IMR-90 (cell line): ENCODE data around the gene SRSF10. TPM values are rescaled to one million over a fixed set of nuclear protein-coding genes. Genes with fewer than 3 reads are reported as not detected.

ENCODE experiments used
- ATAC-seq: fragments of 200-7000 bp; cut with Tn5 transposase; 2 replicates; pipeline ENCODE4 v1.9.1; 2020; ENCODE audit warnings: low read depth, mild to moderate bottlenecking, moderate library complexity
- BruUV-seq: library from RNA; stranded (reverse); fragments of 400-500 nt; replicated peaks from 2 replicates; lab custom pipeline; 2021; lab: Mats Ljungman, UMichigan
- CTCF ChIA-PET: fragments of 300-600 bp; formaldehyde crosslinking; extraction: SDS; loops from one replicate; lab custom pipeline; 2021; ENCODE audit warnings: antibody characterized with exemption; lab: Yijun Ruan, JAX
- POLR2A ChIA-PET: fragments of 300-600 bp; sonication (Branson Sonifier 250); formaldehyde crosslinking; loops from one replicate; lab custom pipeline; 2022; ENCODE audit warnings: antibody characterized with exemption; ENCODE audit not compliant: unreplicated experiment; lab: Charles Lee
- DNase-seq: peaks from one replicate; pipeline ENCODE4 v3.0.0; 2013
- H2AFZ ChIP-seq: replicated peaks from 2 replicates; pipeline ENCODE3; 2013; ENCODE audit warnings: low read length, mild to moderate bottlenecking; ENCODE audit not compliant: poor library complexity
- H2AK5ac ChIP-seq: 2 replicates; pipeline ENCODE4 v1.6.1; 2013; ENCODE audit warnings: low read depth, low read length, inconsistent platforms
- H2AK9ac ChIP-seq: replicated peaks from 2 replicates; pipeline ENCODE3; 2013; ENCODE audit warnings: mild to moderate bottlenecking, low read depth, low read length, moderate library complexity; ENCODE audit not compliant: poor library complexity
- H2BK120ac ChIP-seq: 2 replicates; pipeline ENCODE4 v1.6.1; 2013; ENCODE audit warnings: low read depth, low read length, inconsistent platforms
- H2BK15ac ChIP-seq: 3 replicates; pipeline ENCODE4 v1.6.1; 2013; ENCODE audit warnings: low read depth, low read length, inconsistent platforms
- H2BK20ac ChIP-seq: 2 replicates; pipeline ENCODE4 v1.6.1; 2013; ENCODE audit warnings: low read depth, mild to moderate bottlenecking, inconsistent platforms, low read length, moderate library complexity
- H2BK5ac ChIP-seq: 2 replicates; pipeline ENCODE4 v1.6.1; 2013; ENCODE audit warnings: mild to moderate bottlenecking, low read depth, low read length, inconsistent platforms; ENCODE audit not compliant: poor library complexity, severe bottlenecking
- H3K14ac ChIP-seq: replicated peaks from 2 replicates; pipeline ENCODE4 v1.6.1; 2013; ENCODE audit warnings: low read depth, low read length, inconsistent platforms
- H3K18ac ChIP-seq: 2 replicates; pipeline ENCODE4 v1.6.1; 2013; ENCODE audit warnings: low read depth, low read length, control low read depth
- H3K23ac ChIP-seq: 2 replicates; pipeline ENCODE4 v1.6.1; 2013; ENCODE audit warnings: low read depth, low read length, inconsistent platforms
- H3K27ac ChIP-seq: 2 replicates; pipeline ENCODE4 v1.5.1; 2013; ENCODE audit warnings: mild to moderate bottlenecking, control low read depth, low read length; ENCODE audit not compliant: insufficient read depth
- H3K27me3 ChIP-seq: 2 replicates; pipeline ENCODE4 v1.6.1; 2013; ENCODE audit warnings: low read length; ENCODE audit not compliant: control insufficient read depth, insufficient read depth
- H3K36me3 ChIP-seq: 2 replicates; pipeline ENCODE4 v1.6.1; 2013; ENCODE audit warnings: low read length, mixed read lengths; ENCODE audit not compliant: control insufficient read depth, insufficient read depth
- H3K4ac ChIP-seq: 2 replicates; pipeline ENCODE4 v1.6.1; 2013; ENCODE audit warnings: low read depth, low read length, inconsistent platforms
- H3K4me1 ChIP-seq: 2 replicates; pipeline ENCODE4 v1.6.1; 2013; ENCODE audit warnings: low read length, mixed read lengths; ENCODE audit not compliant: control insufficient read depth, insufficient read depth
- H3K4me2 ChIP-seq: 2 replicates; pipeline ENCODE4 v1.6.1; 2013; ENCODE audit warnings: low read depth, mild to moderate bottlenecking, control low read depth, low read length, moderate library complexity
- H3K4me3 ChIP-seq: 2 replicates; pipeline ENCODE4 v1.5.1; 2013; ENCODE audit warnings: low read depth, mild to moderate bottlenecking, control low read depth, low read length, moderate library complexity; ENCODE audit not compliant: insufficient read depth
- H3K56ac ChIP-seq: 2 replicates; pipeline ENCODE4 v1.6.1; 2013; ENCODE audit warnings: low read length, inconsistent platforms; ENCODE audit not compliant: insufficient read depth; ENCODE audit errors: extremely low read depth
- H3K79me1 ChIP-seq, 2 experiments: 2 replicates each; pipeline ENCODE4 v1.6.1; 2013; ENCODE audit warnings: low read length in 2 of 2, inconsistent platforms in 1 of 2, low read depth in 1 of 2
- H3K9ac ChIP-seq: 2 replicates; pipeline ENCODE4 v1.6.1; 2013; ENCODE audit warnings: low read depth, low read length, control low read depth
- H3K9me1 ChIP-seq: 2 replicates; pipeline ENCODE4 v1.6.1; 2013; ENCODE audit warnings: low read length, inconsistent platforms; ENCODE audit not compliant: insufficient read depth
- H3K9me3 ChIP-seq: 2 replicates; pipeline ENCODE4 v1.6.1; 2013; ENCODE audit warnings: low read length; ENCODE audit not compliant: control insufficient read depth, insufficient read depth
- H4K20me1 ChIP-seq: 2 replicates; pipeline ENCODE4 v1.6.1; 2013; ENCODE audit warnings: low read length, inconsistent platforms; ENCODE audit not compliant: insufficient read depth
- H4K5ac ChIP-seq: 2 replicates; pipeline ENCODE4 v1.6.1; 2013; ENCODE audit warnings: mild to moderate bottlenecking, low read depth, low read length, control low read depth
- H4K8ac ChIP-seq, 2 experiments: 2 replicates each; pipeline ENCODE4 v1.6.1; 2013; ENCODE audit warnings: low read depth in 2 of 2, low read length in 2 of 2, control low read depth in 1 of 2, inconsistent platforms in 1 of 2
- H4K91ac ChIP-seq: 2 replicates; pipeline ENCODE4 v1.6.1; 2013; ENCODE audit warnings: low read depth, low read length, inconsistent platforms; ENCODE audit not compliant: insufficient read depth
- BHLHE40 ChIP-seq: fragments of 150-350 bp; IDR thresholded peaks from 2 replicates; pipeline ENCODE4 v1.6.1; 2016; ENCODE audit warnings: mild to moderate bottlenecking, low read depth, low read length
- CEBPB ChIP-seq: IDR thresholded peaks from 2 replicates; pipeline ENCODE4 v1.6.1; 2012; ENCODE audit warnings: low read depth, low read length, improper control_type of control experiment
- FOS ChIP-seq: fragments of 150-350 bp; IDR thresholded peaks from 2 replicates; pipeline ENCODE4 v1.6.1; 2016; ENCODE audit warnings: low read depth, low read length
- MAZ ChIP-seq: IDR thresholded peaks from 2 replicates; pipeline ENCODE4 v1.6.1; 2012; ENCODE audit warnings: low read depth, mild to moderate bottlenecking, low read length, improper control_type of control experiment, moderate library complexity, borderline replicate concordance
- NFE2L2 ChIP-seq: fragments of 150-350 bp; IDR thresholded peaks from 2 replicates; pipeline ENCODE4 v1.6.1; 2016; ENCODE audit warnings: low read depth, mild to moderate bottlenecking, low read length
- POLR2A ChIP-seq: IDR thresholded peaks from 2 replicates; pipeline ENCODE4 v1.6.1; 2012; ENCODE audit warnings: mild to moderate bottlenecking, low read depth, low read length
- RAD21 ChIP-seq: IDR thresholded peaks from 2 replicates; pipeline ENCODE4 v1.6.1; 2012; ENCODE audit warnings: low read length, improper control_type of control experiment
- SMC3 ChIP-seq: fragments of 150-350 bp; IDR thresholded peaks from 2 replicates; pipeline ENCODE4 v1.6.1; 2016; ENCODE audit warnings: low read depth, mild to moderate bottlenecking, antibody characterized with exemption, low read length, moderate library complexity
- WGBS, 2 experiments: methylation state at CpG; one replicate each; pipeline versions ENCODE4 v1.1.5 to v1.1.7; 2013; ENCODE audit warnings: missing lambda C conversion rate in 2 of 2; ENCODE audit not compliant: insufficient read length in 1 of 2; ENCODE audit errors: extremely low coverage in 2 of 2; 5-methylcytosine and 5-hydroxymethylcytosine counted together
- dilution Hi-C: fragments of 300-500 bp; cut with HindIII; formaldehyde crosslinking; loops from one replicate; pipeline ENCODE4 v1.14.3; 2018; ENCODE audit warnings: low sequenced_read_pairs; ENCODE audit not compliant: unreplicated experiment
- in situ Hi-C: fragments of 300-500 bp; cut with MboI; formaldehyde crosslinking; loops from 3 replicates; pipeline ENCODE4 v1.14.3; 2019; ENCODE audit warnings: low sequenced_read_pairs, inconsistent platforms, mixed read lengths
- intact Hi-C: fragments of 100-400 bp; cut with micrococcal nuclease; formaldehyde crosslinking; loops from 2 replicates; pipeline ENCODE4 v1.10.0; 2022
- polyA plus RNA-seq, 3 experiments: library from polyadenylated mRNA; depleted of rRNA; stranded (reverse); fragments of >200 nt; gene quantifications; 2 replicates each; pipeline ENCODE4 v1.2.3, GENCODE V29; 2012; ENCODE audit warnings: low replicate concordance in 1 of 3
- total RNA-seq: library from RNA; depleted of rRNA; stranded (reverse); fragments of >200 nt; gene quantifications from 2 replicates; pipeline ENCODE4 v1.2.3, GENCODE V29; 2012
- TF ChIP-seq, protein P1 (sequence below): fragments of 150-350 bp; IDR thresholded peaks from 2 replicates; pipeline ENCODE4 v1.6.1; 2017; ENCODE audit warnings: mild to moderate bottlenecking, antibody characterized with exemption, low read length, low read depth

The SRSF10 gene
- total and polyA plus RNA-seq, 2 of the 4 experiments (the other 2 are of a cell fraction), result 90.1 to 110 TPM

GRCh38 chr1:24027838-24028468 is 47.8 kb upstream of the SRSF10 start (continued):
- TF ChIP-seq RAD21, result peak; percentile 73

DNA sequence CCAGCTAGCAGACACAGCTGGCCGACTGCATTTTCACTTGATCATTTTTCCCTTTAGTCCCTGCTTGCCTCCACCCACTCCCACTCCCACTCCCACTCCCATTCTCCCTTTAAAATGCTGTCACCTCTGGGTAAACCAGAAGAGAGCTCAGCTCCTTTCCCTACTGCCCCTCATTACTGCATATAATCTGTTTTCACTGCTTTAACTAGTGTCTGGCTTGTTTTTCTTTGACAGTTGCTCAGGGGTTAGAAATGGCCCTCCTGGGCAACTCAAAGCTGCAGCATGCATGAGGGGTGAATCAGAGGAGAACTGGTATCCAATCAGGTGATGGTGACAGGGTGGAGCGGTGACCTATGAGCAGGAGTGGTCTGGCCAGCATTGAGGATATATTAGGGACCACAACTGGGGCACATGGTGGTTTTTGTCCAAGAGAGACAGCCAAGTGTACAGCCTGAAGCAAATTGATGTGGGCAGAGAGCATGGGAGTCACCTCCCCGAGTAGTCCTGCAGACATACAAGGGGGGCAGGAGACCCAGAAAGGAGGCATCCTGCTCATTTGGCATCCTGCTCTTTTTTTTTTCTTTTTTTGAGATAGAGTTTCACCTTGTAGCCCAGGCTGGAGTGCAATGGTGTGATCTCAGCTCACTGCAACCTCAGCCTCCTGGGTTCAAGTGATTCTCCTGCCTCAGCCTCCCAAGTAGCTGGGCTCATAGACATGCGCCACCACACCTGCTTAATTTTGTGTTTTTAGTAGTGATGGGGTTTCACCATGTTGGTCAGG is 42.6 kb upstream of the SRSF10 start:
- Histone ChIP-seq H2AFZ (peak overlapping the region; percentile 72), H3K4ac (peak overlapping the region; percentile 83), H4K20me1 (no peaks in the 10 kb centered on the region), H3K9ac (no peak overlapping the region), H4K8ac (peak overlapping the region; percentile 5 to 71; a peak in 2 of 4 replicates), H2AK9ac (peak overlapping the region; percentile 11), H3K79me1 (peaks cover 0 to 11% of the 10 kb centered on the region in 2 experiments; a peak in 1 of 4 replicates), H3K23ac (no peak overlapping the region), H3K56ac (peak overlapping the region; percentile 41; the same call in 1 of the 2 replicates), H3K36me3 (no peaks in the 10 kb centered on the region), H2BK5ac (peak overlapping the region; percentile 71), H3K4me1 (peaks cover 26% of the 10 kb centered on the region), H3K27me3 (no peaks in the 10 kb centered on the region), H4K91ac (peak overlapping the region; percentile 53), H4K5ac (0 out of 2 replicates have a peak overlapping the region, but pooled peaks have one; percentile 25), H3K4me3 (no peak overlapping the region), H2AK5ac (peak overlapping the region; percentile 90; the same call in 1 of the 2 replicates), H3K9me1 (peaks cover 23% of the 10 kb centered on the region), H2BK120ac (peak overlapping the region; percentile 81), H3K27ac (peak overlapping the region; percentile 55), H2BK20ac (peak overlapping the region; percentile 81), H2BK15ac (peak overlapping the region; percentile 69; the same call in 2 of the 3 replicates), H3K4me2 (peak overlapping the region; percentile 44), H3K18ac (peak overlapping the region; percentile 7; the same call in 1 of the 2 replicates), H3K9me3 (no peaks in the 10 kb centered on the region), H3K14ac (peak overlapping the region; percentile 61)
- no TSS peak for BruUV-seq
- ATAC-seq (peak; percentile 78), DNase-seq (peak; percentile 89)
- dilution Hi-C loops, result no loop called here
- TF ChIP-seq POLR2A (peak; percentile 42; the same call in 1 of the 2 replicates), NFE2L2 (no peak), SMC3 (no peak), BHLHE40 (peak; percentile 46), MAZ (no peak), CEBPB (no peak), FOS (peak; percentile 50; the same call in 1 of the 2 replicates)
- TF ChIP-seq, protein P1, sequence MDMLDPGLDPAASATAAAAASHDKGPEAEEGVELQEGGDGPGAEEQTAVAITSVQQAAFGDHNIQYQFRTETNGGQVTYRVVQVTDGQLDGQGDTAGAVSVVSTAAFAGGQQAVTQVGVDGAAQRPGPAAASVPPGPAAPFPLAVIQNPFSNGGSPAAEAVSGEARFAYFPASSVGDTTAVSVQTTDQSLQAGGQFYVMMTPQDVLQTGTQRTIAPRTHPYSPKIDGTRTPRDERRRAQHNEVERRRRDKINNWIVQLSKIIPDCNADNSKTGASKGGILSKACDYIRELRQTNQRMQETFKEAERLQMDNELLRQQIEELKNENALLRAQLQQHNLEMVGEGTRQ, result peak; percentile 52; the same call in 1 of the 2 replicates
- intact Hi-C loops, result no loop called here
- ChIA-PET POLR2A (interaction anchor here (0.6 kb wide), 1 partner anchor 18 kb away, joined by 5 read pairs; no protein-coding TSS in a partner anchor), CTCF (no interaction called here)
- WGBS, 2 experiments, result 7% methylated on average over 2 of the region's 4 CpGs; no CpG with 5 or more reads in 1 of the 2 experiments
- in situ Hi-C loops, result loop anchor here (5.0 kb wide), 1 partner anchor 45 kb away; no protein-coding TSS in a partner anchor
